NCI-H748 (cell line): ENCODE measurements around the gene RXRA.
A peak's percentile ranks its signal among the peaks of the same experiment; 100 is the strongest.

Source experiments
- DNase-seq: peaks from one replicate; lab custom pipeline; 2025; ENCODE audit not compliant: unreplicated experiment; lab: John Stamatoyannopoulos, UW

The RXRA gene

DNA sequence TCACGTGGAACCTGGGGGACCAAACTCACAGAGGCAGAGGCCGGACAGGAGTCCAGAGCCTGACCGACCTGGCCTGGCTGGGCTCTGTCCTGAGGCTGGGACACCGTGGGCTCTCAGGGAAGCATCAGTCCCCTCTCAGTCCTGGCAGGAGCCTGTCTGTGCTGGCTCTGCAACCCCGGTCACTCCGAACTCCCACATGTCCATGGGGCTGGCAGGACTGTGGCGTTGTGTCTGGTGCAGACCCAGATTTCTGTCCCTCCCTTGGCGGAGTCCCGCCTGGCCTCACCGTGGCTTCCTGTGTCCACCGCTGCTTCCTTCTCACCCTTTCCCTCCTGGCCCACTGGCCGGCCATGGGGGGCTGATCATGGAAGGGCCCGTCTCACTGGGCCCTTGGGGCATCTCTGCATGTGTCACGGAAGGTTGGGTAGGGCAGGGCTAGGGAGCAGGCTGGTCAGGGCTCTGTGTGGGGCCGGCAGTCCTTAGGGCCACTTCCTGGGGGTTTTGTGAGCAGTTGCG lies 68.8 kb downstream of the RXRA start:
- no peak for DNase-seq

DNA sequence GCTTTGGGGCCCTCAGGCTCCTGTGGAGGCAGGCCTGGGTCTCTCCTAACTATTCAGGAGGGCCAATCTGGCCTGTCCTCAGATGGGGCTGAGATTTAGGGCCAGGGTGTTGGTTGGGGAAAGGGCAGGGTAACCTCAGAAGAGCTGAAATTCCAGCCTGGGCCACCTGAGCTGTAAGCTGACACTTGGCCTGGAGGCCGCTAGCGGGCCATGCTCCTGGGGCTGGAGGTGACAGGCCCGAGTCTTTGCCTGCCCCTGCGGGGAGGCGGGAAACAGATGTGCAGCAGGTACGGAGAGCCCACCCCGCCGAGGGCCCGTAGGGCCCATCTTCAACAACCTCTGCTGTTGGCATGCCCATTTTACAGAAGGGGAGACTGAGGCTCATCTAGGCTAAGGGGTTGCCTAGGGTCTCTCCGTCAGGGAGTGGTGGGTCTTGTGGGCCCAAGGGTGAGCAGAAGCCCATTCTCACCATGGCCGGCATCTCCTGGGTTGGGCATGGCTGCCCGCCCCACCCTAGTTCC lies 69.5 kb downstream of the RXRA start:
- DNase-seq: no peak

DNA sequence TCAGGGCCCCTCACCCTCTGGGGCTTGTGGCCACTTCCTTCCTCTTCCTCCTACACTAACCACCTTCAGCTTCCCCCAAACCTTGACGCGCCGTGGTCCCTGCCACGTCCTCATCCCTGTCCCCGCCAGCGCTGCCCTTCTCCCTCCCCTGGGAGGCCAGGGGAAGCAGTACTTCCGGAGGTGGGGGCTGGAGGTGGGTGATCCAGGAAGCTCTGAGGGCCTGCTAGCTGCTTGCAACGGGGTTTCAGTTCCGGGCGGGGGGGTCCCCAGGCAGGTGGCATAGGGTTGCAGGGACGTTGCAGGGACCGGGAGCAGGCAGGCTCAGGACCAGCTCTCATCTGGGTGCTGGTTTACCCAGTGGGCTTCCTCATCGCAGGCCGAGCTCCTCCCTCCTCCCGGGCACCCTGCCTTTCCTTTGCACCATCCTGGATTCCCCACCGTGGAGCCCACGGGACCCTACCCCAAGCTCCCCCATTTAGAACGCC lies 70.0 kb downstream of the RXRA start:
- DNase-seq: no peak

DNA sequence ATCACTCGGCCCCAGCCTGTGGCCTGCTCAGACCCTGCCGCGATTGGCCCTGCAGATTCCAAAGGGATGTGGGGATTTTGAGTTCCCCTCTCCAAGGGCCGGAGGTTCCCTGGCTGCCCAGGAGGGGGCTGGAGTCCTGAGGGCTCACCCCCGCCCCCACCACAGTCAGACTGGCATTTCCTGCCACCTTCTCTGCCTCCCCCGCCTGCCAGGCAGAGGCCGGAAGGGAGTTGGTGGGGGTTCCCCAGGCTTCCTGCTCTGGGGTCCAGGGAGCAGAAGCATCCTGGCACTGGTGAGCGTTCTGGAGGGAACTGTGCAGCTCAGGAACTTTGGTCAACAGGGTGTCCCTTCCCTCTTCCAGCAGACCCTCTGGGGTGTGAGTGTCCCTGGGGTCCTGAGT lies 70.6 kb downstream of the RXRA start:
- no peak for DNase-seq

DNA sequence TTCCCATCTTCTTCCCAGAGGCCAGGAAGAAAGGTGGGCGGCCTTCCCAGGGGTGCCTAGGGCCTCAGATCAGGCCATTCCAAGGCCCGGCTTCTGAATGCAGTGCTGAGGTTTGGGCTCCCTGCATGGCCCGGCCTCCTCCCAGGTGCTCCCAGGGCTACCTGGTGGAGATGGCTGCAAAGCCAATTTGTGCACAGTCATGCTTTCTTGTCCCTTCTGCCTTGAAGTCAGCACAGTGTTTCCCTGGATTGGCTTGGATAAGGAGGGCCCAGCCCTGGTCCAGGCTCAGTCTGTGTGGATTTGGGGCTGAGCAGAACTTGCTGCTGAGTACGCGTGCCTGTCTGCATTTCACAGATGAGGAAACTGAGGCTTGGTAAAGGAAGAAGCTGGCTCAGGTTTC lies 72.5 kb downstream of the RXRA start:
- DNase-seq: no peak

DNA sequence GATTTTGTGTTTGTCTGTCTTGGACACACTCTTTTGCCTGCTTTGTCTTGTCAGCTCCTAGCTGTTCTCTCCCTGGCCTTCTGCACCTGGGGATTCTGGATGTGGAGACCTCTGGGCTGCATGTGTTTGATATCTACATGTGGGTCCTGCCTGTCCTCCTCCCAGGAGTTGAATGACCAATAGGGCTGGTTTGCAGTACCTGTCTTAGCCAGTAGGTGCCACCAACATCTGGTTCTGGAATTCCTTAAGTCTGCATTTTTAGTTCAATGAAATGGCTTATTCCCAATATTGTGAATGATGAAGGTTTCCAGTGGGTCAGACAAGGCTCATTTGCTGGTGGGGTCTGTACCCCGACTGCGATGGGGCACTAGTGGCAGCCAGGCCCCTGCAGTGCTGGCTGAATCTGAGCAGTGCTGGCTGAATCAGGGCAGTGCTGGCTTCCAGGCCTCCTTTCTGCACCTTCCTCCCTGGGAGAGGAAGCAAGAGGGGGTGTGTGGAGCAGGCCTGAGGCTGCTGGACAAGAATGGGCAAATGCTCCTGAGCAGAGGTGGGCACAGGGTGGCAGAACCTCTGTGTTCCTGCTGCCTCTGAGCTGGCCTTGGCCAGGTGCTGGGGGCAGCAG lies 73.3 kb downstream of the RXRA start:
- no peak for DNase-seq

DNA sequence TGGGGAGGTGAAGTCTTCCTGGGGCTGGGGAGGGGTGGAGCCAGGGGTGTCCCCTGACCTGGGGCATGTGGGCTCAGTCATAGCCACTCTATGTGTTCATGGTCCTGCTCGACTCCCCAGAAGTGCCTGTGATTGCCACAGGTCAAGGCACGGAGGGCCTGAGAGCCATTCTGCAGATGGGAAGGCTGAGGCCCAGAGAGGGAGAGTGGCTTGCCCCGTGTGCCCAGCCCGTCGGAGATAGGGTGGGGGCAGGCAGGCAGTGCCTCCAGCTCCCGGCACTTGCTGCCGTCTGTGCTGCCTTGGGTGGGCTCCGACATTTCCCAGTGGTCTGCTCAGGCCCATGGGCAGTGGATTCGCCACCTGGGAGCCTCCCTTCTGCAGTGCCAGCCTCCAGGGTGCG lies 74.0 kb downstream of the RXRA start:
- no peak for DNase-seq

DNA sequence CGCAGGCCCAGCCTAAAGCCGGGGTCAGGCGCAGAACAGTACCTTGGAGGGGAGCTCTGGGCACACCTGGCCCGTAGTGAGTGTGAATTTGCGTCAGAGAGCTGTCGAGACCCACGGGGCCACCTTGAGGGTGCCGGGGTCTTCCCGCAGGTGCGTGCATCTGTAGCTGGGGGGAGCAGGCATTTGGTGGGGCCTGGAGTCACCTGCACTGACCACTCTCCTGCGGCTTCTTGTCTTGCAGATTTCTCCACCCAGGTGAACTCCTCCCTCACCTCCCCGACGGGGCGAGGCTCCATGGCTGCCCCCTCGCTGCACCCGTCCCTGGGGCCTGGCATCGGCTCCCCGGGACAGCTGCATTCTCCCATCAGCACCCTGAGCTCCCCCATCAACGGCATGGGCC lies 75.1 kb downstream of the RXRA start:
- no peak for DNase-seq

DNA sequence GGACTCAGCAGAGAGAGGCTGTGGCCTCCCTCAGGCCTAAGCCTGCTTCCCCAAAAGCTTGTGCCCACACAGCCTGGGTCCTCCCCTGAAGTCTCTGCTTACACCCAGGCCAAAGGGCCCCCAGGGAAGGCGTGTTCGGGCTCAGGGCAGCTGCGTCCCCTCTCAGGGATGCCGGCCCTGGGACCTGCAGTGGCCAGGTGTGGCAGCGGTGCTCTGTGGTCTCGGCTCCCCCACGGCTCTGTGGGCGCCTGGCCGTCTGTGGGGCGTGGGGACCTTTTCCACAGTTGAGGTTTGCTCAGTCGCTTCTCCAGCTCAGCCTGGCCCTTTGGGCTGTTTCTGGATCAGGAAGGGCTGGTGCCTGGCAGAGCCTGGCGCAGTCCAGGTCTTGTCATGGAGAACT lies 75.9 kb downstream of the RXRA start:
- DNase-seq: no peak

DNA sequence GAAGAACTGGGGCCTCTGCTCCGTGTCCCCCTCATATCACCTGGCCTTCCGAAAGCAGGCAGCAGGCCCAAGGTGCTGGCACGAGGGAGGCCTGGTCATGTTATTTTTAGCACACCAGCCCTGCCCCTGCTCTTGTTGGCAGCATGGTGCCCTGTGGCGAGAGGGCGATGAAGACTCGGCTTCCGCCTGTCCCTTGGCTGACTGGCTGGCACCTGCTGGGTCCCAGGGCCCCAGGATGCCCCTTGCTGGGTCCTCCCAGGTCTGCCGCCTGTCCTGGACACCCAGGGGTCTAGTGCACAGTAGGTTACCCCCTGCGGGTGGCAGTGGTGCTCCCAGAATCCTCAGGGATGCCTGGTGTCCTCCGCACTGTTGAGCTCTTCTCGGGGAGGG lies 77.0 kb downstream of the RXRA start:
- no peak for DNase-seq

DNA sequence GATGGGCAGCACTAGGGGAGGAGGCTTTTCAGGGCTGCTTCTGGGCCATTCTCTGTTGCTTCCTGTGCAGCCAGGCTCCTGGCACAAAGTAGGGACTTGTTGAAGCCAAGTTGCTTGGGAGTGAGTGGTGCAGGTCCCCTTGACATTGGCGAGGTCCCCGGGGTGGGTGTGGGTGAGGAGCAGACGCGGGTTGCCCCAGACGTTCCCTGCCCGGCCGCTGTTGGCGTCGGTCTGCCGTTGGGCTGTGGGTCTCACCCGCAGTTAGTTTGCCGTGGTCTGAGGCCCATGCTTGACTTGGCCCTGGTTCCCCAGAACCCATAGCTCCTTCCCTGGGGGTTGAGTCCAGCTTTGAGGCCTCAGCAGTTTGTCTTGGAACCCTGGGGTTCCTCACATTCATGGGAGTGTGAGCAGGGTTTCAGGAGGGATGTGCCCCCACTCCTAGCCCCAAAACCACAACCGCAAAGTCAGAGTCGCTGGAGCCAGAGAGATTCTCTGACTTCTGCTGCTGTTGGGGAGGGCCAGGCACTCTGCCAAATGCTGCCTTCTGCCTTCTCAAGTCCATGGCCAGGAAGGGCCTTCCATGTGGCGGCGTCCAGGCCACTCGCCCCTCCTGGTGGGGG lies 77.5 kb downstream of the RXRA start:
- no peak for DNase-seq

DNA sequence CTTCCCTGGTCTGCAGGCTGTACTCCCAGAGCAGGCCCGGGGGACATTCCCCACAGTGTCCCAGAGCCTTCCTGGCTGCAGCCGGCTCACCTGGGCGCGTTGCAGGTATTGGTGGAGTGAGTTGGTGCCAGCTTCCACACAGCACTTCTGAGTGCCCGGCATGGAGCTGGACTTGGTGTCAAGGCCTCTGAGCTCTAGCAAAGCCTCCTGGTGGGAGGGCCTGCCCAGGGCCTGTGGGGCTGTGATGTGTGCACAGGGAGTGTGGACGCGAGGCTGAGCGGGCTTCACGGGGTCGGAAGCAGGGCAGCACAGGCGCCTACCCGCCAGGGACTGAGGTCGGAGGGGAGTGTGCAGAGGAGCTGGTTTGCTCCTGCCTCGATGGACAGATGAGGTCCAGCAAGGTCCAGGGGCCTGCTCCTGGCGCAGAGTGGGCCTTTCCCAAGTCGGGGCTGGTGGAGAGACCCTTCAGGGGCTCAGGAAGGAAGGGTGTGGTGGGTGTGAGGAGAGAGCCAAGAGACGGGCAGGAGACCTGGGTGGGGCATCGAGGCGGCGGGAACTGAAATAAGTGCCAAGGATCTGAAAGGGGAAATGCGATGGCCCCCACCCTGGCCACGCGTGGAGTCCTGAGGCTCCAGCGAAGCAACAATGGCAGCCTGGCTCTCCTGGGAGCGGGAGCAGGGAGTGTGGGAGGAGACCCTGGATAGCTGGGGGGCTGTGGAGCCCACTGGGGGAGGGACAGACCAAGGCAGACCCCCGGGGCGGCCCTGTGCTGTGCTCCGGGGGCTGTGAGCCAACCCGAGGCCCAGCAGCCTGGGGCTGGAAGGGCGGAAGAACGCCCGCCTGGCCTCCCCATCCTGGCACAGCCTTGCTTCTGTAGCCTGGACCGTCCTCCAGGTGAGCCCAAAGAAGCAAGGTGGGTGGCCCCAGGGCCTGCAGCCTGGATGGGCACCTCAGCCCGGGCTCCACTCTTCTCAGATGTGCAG lies 78.4 kb downstream of the RXRA start:
- DNase-seq: no peak

DNA sequence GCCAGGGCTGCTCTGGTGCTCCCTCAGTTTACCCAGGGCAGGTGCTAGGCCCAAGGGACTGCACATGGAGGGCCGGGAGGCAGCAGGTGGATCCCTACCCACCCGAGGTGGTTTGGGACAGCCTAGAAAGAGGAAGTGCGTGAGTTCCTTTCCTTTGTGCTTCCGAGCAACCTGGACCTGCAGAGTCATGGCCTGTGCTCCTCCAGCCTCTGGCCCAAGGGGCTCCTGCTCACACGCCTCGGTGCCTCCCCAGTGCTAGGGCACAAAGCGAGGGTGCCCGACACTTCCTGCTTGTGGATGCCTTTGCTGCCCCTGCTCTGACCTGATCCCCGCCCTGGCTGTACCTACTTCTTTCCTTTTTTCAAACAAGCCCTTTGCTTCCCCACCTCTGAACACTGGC lies 79.3 kb downstream of the RXRA start:
- no peak for DNase-seq

DNA sequence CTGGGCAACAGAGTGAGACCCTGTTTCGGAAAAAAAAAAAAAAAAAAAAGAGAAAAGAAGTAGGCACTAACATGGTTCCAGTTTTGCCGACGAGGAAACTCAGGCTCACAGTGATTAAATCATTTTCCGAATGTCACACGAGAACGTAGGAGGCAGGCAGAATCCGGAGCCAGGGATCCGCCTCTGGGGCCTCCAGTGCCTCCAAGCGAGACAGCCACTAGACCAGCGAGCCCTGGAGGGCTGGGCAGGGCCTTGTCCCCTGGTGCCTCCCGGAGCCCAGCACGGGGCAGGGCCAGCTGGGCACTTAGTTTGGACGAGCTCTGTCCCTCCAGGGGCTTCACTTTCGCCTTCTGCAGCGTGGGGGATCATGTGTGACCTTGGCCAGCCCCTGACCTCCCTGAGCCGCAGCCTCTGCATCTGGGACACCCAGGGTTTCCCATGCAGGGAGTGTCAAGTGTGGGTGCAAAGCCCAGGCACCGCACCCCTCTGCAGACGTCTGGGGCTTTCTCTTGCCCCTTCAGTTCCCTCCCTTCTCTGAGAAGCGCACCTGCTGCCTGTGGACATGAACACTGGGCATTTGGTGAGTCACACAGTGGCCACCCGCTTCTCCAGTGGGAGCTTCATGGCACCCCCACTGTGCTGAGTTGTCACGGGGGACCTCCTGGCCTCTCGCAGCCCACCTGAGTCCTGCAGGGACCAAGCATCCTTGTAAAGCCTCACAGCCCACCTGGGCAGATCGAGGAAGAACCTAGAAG lies 80.3 kb downstream of the RXRA start:
- DNase-seq: no peak

DNA sequence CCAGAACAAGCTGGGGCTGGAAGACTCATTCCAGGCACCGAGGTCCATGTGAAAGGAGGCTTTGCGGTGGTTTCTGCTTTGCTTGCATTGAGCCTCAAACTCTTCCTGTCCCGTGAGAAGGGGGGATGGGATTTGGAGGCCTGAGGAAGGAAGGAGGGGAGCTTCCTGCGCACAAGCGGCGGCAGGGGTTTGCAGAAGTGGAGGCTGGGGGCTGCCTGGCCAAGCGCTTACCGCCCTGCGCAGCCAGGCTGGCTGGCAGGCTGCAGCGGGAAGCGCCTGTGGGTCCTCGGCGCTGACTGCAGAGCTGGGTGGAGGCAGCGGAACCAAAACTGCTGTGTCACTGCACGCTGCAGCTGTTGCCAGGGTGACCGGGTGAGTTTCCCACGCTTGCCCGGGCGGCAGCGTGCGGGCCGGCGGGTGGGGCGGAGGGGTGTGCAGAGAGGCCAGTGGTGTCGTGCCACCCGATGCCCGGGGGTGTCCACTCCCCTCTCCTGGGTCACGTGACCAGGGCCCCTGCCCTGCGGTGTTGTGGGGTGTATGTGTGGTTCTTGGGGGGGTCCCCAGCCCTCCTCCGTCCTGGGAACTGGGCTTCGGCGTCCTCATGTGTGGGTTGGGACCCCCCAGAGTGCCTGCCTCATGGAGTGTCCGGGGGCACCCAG lies 81.0 kb downstream of the RXRA start:
- peak; percentile 92 for DNase-seq

DNA sequence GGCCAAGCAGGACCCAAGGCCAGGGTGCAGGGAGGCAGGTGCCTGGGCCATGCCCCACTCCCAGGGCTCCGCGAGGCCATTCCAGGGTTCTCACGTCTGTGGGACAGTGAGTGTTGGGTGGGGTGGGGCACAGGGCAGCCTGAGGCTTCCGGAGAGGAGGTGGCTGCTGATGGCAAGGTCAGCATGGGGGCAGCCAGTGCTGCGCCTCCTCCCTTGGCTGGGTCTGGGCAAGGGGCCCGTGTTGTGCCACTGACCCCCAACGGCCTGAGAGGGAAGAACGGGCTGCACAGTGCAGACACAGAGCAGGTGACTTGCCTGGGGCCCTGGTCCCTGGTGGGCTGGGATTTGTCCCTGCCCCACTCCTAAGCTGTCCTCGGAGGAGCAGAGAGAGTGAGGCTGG lies 82.1 kb downstream of the RXRA start:
- DNase-seq: no peak

DNA sequence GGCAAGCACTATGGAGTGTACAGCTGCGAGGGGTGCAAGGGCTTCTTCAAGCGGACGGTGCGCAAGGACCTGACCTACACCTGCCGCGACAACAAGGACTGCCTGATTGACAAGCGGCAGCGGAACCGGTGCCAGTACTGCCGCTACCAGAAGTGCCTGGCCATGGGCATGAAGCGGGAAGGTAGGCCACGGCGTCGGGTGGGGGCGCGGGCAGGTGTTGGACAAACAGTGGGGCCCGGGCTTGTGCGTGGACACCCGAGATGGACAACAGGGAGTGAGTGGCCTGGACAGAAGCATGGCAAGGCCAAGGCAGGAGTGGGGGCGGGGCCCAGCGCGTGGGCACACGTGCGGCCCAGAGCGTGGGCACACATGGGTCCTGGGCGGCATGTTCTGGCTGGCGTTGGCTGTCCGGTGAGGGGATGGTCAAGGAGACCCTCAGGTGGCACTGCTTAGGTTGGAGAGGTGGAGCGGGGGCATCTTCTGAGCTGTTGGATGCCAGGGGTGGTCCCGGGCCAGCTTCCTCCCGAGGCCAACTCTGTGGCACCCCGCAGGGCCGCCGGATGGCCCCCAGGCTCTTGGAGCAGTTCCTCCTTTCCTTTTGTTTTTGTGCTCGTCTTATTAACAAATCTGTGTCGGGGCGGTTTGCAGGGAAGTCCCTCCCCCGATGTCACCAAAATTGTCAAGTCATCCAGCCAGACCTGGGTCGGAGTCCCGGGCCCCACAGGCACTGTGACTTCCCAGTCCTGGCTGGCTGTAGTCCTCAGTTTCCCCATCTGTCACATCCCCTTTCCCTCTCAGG lies 82.9 kb downstream of the RXRA start:
- DNase-seq: no peak

DNA sequence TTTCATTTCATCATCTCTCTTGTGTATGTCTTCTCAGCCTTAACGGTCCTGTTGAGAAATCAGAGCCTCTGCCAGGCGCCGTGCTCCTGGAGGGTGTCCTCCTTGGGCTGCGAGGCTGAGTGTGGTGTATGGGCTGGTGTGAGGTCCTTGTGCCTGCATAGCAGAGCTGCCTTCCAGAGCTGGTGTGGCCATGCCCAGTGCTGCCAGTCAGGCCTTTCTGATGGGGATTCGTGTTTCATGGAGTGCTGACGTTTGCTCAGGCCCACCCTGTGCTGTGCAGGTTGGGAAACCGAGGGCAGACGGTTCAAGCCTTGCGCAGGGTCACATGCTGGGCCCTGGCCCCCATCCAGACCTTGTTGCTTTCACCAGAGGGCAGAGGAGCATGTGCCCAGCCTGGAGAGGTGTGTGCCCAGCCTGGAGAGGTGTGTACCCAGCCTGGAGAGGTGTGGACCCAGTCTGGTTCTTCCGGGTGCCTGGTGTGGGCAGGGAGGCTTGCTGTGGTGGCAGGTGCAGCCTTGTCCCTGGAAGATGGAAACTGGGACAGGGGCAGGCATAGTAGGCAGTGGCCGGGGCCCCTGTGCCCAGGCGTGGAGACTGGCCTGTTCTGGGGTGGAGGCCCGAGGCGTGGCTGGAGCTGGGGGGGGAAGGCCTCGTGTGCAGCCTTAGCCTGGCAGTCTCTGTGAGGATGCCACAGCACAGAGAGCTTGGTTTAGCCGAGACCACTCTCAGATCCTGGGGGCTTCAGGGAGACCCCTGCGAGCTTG lies 84.0 kb downstream of the RXRA start:
- DNase-seq: no peak

DNA sequence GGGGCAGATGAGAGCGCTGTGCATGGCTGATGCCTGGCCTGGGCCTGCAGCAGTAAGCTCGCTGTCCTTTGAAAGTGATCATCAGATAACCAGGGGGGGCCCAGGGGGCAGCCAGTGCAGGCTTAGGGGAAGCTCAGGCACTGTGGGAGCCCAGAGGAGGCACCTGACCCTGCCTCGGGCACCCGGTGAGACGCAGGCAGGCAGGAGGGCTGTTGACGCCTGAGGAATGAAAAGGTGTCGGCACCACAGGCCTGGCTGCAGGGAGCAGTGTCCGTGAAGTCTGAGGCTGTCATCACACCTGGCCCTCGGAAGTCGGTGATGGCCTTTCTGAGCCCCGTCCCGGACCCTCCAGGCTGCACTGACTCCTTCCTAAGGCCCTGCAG lies 84.6 kb downstream of the RXRA start:
- no peak for DNase-seq
